SHP77 (cell line): ENCODE results near the gene NNAT.
A peak's percentile ranks its signal among the peaks of the same experiment; 100 is the strongest.

Experiments
- DNase-seq, 2 experiments: peaks; one replicate each; lab custom pipeline; 2025; lab: John Stamatoyannopoulos, UW

NNAT gene

DNA sequence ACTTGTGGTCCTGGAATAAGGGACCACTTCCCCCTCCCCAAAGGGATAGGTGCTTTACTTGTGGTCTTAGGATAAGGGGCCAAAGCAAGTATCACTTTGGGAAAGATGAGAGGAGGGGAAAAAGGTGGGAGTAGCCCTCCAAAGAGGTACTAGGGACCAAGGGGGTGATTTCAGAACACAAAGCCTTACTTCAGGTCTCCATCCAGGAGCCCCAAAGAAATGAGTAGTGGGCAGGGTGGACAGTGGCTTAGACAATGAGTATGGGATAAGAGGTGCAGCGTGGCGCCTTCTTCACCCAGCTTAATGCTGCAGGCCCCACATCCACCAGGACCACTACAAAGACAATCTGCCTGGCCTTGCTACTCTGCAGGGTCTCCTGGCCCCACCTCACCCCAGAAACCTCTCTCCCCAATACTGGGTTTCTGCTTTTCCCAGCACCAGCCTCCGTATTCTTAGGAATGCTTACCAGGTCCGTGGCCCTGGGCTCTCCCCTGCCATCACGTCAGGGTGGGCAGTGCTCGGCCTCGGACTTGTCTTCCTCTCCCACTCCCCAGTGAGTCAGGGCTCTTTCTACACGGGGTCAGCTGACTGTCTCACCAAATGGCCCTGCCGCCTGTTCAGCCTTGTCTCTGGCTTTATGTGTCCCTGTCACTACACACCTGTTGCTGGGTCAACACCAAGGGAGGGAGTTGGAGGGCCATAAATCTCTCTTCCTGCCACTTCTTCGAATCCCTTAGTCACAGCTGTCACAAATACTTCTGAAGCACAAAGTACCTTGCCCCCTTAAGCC, 3.1 kb downstream of the NNAT start:
- peak; percentile 68 to 83 for DNase-seq

DNA sequence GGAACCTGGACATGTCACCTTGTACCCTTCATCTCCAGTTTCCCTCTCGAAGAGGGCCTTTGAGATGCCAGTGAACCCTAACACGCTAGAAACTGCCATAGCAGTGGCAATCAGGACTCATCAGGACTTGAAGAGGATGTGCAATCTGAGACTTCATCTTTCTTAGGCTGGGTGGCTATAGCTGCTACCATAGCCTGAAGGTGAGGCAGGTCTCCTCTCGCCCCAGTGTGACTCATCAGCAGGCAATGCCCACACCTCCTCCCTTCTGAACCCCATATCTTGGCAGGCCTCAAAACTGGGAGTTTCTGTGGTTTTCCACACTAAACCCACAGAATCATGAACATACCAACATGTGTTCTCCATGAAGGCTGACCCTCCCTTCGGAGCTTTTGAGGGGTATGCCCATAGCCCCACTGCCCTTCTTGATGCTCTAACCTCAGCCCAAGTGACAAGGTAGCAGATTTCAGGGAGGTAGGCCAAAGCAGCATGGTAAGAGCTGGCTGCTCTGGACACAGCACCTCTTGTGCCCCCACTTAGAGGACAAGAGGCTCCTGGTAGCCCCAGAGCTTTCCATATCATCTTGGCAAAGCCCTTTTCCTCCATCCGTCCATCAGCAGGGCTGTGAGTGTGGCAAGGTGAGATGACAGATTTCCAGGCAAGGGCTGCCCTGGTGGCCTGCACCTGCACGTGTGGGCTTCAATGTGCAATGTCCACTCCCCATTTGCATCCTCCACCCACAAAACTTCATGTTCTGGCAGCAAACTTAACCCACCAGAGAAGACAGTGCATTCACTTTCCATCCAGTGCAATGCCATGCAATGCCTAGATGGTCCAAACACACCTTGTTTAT, 4.0 kb downstream of the NNAT start:
- no peak for DNase-seq

DNA sequence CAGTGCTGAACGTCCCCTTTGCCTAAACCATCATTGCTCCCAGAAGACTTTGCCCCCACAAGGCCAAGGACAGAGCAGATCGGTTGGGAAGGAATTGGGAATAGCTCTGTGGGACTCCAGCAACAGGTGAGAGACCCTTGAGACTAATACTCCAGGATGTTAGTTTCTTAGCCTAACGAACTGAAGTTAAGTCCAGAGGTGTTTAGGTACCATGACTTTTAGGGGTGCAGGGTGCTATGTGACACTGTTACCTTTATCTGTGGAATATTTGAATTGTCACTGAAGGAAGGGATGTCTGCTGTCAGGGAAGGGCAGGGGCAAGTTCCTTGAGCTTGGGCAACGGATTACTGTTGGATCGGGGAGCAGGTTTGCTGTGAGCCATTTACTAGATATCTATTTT, 4.8 kb downstream of the NNAT start:
- no peak for DNase-seq

DNA sequence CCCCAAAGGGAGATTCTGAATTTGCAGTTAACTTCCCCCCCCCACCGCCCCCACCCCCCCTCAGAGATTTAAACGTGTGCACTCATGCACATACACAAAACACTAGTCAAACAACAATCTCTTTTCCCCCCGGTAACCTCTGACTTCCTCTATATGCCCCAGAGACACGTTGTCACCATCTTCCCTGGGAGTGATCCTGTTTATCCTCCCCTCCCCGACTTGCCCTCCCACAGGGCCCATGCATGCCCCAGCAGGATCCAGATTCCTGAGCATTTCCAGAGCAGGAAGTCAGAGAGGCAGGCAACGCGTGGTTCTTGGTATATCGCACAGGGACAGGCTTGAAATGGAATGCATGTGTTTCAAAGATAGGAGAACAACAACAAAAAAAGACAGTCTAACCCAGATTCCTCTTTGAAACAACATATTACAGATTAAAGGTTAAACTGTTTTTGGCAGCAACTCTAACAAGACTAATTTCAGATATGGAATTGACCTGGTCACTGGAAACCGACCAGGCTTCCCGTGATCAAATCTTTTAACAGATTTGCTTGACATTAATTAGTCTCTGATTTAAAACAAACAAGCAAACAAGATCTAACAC, 5.3 kb downstream of the NNAT start:
- DNase-seq = no peak

DNA sequence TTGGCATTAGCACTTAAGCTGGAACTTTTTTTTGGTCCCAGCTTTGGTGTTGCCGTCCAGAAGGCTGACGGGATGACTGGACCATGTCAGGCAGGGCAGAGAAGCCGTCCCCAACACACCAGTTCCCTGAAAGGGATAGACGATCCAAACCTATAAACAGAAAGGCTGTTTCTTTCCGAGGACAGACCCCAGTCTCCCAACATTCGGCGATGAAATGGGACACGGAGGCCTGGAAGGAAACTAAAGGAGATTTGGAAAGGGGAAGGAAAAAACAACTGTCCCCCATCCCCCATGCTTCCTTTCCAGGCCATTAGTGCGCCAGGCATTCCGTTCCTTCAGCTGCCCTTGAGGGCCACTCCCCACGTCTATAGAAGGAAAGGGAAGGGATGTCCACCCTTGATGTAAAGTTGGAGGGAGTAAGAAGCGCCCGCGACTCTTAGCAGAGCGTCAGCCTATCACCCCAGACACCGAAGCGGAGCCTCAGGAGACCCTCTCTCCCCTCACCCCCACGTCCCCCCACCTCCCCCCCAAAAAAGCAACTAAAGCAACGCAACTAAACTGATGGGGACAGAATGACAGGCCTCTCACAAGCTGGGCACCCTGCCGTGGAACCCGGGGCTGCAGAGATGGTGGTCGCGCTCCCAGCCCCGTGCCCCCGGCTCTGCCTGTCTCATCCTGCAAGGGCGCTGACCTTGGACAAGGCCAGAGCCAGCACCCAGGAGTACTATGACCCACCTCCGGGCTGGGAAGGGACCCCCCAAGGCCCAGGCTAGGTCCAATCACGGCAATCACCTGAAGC, 6.0 kb downstream of the NNAT start:
- no peak for DNase-seq

DNA sequence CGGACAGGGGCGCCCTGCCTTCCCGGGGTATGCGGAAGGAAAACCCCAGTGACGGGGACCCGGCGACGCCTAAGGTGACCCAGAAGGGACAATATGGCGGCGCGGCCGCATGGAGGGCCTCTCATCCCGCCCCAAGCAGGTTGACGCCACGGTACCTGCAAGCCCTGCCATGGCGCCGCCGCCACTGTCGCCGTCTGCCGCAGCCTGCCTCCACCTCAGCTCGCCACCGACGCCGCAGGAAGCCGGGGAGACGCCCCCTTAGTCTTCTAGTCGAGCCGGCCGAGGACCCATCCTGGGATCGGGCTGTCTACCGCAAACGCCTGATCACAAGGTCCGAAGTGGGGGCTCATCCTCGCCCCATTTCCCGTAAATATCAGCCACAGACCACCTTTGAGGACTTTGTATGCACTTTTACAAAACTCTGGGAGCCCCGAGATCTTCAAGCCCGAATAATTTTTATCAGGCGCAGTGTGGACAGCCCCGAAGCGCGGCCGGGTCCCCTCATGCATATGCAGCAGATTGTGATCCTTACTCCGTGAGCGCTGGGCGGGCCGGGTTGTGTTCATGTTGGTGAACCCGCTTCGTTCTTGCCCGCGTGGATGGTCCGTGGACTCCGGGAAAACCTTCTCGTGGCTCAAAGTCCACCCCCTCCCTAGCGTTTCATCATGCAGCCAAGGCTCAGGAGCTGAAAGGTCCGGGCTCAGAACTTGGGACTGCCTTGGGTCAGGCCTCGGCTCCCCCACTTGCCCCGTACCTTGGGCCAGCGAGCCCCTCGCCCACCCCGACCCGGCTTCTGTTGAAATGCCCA, 6.8 kb downstream of the NNAT start, which contains the start of gene BLCAP:
Gene BLCAP (minus strand): TSS at position 239 of the 808 bp plus-strand sequence. CDS start 8,702 bp downstream, outside the sequence.
- DNase-seq = peak; percentile 75 to 84

DNA sequence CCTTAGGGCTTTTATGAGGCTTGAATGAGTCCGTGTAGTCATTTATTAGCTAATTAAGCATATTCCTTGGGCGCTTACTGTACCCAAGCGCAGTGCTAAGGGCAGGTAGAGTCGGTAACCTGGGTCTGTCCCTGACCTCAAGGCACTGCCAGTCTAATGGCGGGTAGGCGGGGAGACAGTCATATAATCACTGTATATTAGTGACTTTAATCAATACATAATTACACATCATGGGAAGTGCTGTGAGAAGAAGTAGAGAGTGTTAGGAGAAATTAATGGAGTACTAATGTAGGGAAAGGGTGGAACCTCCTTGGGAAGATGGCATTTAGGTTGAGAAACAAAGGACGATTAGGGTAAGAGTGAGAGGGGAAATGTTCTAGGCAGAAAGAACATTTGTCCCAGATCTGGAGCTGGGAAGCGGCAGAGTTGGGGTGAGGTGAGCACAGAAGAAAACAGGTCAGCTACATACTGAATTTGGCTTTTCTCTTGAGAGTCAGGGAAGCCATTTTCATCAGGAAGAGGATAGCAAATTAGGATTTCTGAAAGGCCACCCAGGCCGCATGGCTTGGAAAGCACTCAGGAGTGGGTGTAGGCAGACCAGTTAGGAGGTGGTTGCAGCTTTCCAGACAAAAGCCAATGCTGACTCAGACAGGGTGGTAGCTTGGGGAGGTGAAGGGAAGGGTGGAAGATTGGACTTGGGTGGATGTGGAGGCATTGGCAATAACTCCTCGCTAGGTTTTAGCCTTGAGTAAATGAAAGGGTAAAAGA, 7.6 kb downstream of the NNAT start:
- no peak for DNase-seq

DNA sequence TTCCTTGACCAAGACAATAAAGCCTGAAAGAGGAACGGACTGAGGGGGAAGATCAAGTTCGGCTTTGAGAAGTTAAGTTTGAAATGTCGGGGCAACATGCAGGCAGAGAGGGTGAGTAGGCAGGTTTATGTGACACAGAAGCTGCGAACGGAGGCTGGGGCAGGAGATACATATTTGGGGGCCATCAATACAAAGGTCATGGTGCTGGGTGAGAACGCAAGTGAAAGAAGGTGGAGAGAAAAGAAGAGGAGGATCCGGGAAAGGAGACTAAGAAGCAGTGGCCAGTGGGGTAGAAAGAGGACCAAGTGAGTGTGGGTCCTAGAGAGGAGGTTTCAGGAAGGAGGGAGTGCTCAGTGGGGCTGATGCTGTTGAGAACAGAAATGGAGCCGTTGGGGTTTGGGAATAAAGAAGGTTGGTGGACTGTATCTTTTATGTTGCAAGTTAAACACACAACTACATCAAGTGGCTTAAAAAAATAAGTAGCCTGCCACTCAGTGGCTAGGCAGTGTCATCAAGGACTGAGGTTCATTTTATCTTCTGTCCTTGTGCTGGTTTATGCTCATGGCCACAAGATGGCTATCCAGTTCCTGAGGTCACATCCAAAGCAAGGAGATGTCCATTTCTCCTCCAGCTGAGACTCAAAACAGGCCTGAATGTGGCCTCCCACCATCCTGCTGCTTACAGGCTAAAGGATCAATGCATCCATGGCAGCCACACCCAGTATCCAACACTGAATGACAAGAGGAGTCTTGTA, 8.3 kb downstream of the NNAT start:
- DNase-seq = no peak

DNA sequence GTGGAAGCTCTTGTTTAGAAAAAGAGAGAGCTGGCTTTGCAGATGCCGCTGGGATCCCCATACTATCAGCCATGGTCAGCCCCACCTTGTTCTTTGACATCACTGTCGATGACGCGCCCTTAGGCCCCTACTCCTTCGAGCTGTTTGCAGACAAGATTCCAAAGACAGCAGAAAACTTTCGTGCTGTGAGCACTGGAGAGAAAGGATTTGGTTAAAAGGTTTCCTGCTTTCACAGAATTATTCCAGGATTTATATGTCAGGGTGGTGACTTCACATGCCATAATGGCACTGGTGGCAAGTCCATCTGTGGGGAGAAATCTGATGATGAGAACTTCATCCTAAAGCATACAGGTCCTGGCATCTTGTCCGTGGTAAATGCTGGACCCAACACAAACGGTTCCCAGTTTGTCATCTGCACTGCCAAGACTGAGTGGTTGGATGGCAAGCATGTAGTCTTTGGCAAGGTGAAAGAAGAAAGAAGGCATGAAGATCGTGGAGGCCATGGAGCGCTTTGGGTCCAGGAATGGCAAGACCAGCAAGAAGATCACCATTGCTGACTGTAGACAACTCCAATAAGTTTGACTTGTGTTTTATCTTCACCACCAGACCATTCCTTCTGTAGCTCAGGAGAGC, 9.0 kb downstream of the NNAT start:
- no peak for DNase-seq

DNA sequence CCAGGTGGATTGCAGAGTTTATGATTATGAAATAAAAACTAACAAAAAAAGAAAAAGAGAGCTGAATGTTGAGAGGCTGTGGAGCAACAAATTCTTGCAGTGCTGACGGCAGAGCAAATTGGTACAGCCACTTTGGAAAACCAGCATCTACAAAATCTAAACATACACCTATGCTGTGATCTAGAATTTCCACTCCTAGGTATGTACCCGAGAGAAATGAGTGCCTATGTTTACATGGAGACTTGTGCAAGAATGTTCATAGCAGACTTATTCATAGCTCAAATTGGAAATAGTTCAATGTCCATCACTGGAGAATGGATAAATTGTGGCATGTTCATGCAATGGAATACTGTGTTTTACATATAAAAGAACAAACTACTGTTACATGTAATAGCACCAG, 9.6 kb downstream of the NNAT start:
- no peak for DNase-seq

DNA sequence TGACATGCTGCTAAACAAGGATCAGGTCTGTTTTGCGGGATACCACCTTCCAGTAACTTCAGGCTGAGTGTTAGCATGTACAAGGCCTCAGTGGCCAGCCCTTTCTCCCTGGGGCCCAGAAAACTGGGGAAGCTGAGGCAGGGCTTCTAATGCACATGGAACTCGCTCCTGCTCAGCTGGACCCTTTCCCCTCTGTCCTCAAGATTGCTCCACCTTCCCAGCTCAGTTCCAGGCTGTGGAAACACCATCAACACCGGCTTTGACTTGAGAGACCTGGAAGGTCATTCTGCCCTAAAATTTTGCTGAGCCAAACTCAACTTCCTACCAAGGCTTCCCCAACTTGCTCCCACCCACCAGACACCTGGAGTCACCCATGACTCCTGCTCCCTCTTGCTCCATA, 10.8 kb downstream of the NNAT start:
- DNase-seq = no peak

DNA sequence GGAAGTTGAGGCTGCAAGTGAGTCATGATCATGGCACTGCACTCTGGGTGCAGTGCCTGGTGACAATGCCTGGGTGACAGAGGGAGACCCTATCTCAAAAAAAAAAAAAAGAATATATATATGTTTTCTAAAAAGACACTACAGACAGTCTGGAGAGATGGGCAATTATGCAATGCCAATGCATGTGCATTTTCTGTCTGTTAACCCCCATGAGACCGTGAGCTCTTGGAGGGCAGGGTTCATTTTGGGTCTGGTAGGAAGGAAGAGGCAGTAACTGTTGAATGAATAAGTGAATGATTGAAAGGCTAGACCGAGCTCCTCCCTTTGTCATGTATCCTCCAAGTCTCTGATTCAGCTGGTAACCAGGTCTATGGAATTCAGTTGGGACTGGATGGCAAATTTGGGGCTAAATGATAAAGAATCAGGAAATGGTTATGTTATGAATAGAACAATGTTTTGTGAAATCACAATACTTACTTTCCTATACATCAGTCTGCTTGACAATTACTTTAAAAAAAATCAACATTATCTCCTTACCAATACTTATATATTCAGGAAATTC, 12.2 kb downstream of the NNAT start:
- no peak for DNase-seq

DNA sequence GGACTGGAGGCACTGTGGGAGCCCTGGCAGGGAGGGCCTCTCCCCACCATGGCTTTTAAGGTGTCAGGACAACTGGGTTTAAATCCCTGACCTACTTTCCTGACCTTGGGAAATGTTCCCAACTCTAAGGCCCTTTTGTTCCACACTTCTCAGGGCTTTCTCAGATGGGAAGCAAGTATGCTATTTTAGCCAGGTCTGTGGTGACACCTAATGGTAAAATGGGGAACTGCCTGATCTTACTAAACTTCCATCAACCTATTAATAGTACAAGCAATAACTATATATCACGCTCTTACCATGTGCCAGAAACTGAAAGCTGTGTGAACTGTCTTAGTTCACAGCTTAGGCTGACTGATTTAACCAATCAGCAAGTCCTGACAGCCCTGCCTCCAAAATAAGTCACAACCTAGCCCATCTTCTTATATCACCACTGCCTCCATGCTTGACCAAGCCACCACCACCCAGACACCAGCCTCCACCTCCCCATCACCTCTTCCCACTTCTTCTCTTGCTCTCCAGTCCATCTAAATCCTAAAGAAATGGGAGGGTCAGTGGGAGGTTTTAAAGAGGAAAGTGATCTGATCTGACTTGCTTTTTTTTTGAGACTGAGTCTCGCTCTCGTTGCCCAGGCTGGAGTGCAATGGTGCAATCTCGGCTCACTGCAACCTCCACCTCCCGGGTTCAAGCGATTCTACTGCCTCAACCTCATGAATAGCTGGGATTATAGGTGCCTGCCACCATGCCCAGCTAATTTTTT, 13.5 kb downstream of the NNAT start:
- DNase-seq = peak; percentile 54 to 71

DNA sequence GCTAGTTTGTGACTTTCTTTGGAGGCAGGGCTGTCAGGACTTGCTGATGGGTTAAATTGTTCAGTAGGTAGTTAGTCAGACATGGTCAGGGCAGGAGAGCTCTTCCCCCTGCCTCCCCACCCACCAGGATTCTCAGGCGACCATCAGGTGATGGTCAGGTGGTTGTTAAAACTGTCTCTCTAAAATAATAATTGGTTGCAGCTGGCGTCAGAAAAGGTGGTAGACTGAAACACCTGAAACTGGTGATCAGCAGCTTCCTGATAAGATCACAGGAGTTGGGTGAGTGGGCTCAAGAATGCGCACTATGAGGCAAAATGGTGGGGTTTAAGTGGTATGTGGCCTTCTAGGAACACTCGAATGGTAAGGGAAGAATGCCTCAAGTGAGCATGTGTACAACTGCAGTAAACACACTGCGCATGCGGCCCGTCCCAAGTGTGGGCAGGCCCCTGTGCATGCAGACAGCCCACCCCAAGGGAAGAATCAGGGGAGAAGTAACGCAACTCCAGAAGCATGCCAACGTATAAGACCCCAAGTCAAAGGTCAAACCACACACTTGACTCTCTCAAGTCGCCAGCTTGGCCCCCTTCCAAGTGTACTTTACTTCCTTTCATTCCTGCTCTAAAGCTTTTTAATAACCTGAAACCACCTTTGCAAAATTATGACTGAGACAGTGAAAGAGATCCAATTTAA, 14.5 kb downstream of the NNAT start:
- no peak for DNase-seq

DNA sequence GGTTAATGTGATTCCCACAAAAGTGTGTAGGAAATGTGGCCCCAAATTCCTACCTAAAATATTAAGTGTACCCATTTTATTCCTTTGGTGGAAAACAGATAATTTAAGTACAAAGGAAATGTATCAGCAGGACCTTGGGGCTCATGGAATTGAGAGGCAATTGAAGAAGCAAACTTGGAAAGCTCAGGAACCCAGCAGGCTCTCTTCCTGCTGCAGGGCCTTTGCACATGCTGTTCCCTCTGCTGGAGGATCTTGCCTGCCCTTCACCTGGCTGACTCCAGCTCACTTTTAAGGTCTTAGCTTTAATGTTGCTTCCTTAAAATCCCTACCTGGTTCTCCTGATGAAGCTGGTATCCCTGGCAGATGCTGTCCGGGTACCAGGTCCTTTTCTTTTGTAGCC, 16.5 kb downstream of the NNAT start:
- no peak for DNase-seq

DNA sequence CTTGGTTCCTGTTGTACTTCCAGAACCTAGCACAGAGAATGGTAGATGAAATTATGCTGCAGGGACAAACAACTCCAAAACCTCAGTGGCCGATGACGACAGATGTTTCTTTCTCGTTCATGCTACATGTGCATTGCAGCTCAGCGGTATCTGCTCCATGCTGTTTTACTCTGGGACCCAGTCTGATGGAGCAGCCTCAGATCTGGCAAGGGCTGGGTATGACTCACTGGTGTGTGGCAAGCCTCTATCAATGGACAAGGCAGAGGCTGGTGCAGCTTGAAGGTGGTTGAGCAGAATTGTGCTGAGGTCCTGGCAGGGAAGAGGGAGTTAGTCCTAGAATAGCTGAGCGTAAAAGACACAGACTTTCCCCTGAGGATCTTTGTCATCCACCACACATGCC, 17.0 kb downstream of the NNAT start:
- DNase-seq = no peak

DNA sequence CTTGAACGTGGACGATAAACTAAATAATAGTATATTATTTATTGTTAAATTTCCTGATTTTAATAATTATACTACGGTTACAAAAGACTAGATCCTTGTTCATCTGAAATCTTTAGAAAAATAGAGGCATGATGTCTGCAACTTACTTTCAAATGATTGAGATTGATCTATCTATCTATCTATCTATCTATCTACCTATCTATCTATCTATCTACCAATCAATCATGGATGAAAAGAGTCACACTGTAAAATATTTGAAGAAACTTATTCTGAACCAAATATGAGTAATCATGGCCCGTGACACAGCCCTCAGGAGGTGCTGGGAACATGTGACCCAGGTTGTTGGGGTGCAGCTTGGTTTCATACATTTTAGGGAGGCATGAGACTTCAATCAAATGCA, 18.4 kb downstream of the NNAT start:
- DNase-seq = no peak
